HT-29 (cell line): ENCODE results near the gene TRIO. TPM values are rescaled to one million over a fixed set of nuclear protein-coding genes. Genes with fewer than 3 reads are reported as not detected.

Experiments used
- DNase-seq: peaks from one replicate; pipeline ENCODE4 v3.0.0-alpha.2; 2015; ENCODE audit warnings: low spot score
- total RNA-seq: library from RNA; depleted of rRNA; stranded (reverse); fragments of >200 nt; shearing (Covaris generic); gene quantifications from 2 replicates; pipeline ENCODE4 v1.2.3, GENCODE V29; 2014

TRIO gene
- total RNA-seq, 1 experiment from 2014 or later = 104 TPM

DNA sequence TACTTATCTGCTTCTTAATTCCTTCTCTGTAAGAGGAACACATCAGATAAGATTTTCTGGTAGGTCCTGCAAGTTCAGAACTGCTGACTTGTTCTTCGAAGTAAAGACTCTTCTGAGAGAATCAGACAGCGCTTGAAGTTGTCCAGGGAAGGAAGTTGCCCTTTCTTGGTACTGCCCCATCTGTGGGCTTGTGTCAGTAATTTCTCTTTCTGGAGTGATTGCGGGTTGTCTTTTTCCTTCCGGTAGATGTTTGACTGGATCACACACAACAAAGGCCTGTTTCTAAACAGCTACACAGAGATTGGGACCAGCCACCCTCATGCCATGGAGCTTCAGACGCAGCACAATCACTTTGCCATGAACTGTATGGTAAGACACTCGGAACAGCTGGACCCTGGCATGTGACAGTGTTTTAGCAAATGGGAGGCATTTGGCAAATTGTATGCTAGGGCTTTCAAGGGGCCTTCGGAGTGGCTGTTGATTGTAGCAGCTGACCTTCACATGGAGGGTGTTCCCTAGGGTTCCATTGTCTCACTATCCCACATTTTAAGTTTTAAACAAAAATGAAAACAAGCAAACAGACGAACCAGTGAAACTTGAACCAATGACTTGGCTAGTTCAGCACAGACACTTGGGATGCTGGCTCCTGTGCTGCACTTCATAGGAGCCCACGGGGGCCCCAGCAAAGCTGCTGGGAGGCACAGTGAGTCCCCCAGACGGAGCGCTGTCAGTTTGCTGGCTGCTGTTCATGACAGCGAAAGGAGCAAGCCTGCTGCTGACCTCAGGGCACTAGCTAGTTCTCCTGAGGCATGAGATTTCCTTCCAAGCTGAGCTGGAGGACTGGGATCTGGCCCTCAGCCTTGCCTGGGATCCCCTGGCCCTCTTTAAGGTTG lies 149.9 kb downstream of the TRIO start:
- DNase-seq = no peak

GRCh38 chr5:14295610-14296009 lies 152.5 kb downstream of the TRIO start:
- no peak for DNase-seq

GRCh38 chr5:14296533-14297331 lies 153.6 kb downstream of the TRIO start:
- DNase-seq = no peak

DNA sequence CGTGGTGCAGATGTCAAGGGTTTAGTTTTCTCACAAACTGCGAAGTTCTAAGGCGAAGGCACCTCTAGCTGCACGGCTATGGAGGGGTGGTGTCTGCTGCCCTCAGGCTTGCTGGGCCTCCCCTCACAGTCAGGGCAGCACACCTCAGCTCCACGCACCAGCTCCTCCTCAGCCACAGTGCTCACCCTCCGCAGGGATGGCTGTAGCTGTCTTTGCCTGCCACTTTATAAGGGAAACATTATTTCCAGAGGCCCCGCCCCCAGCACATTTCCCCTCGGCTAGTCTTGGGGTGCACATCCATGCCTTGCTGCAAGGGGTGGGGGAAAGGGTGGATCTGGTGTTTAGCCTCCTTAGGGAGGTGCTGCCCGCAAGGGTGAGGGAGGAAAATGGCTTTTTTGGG lies 154.6 kb downstream of the TRIO start:
- no peak for DNase-seq

DNA sequence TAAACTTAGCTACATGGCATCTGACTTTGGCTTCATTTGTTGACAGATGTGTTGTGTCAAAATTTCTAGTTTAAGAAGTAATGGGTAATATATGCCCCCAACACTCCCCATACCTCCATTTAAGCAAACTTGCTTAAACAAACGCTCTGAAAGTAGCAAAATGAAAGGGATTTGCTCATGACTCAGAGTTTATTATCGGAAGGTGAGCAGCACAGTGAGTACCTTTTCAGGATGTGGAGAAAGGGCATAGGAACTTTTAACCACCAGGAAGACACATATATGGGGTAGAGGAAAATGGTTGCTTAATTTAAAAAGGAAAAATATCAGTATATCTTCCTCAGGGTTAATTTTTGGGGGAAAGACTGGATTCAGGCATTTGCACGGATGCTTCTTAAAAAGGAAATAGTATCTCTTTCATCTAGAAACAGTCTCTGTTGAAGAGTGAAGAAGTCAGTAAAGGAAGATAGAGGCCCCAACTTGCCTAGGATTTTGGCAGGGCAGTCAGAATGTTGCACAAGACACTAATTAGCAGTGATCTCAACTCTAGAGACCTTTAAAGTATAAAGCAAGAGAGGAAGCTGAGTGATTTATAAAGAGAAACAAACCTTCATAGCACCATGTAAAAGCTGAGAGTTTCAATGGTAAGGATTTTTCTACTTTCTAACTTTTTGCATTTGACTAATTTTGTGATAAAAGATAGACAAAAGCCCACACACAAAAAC lies 155.1 kb downstream of the TRIO start:
- no peak for DNase-seq

DNA sequence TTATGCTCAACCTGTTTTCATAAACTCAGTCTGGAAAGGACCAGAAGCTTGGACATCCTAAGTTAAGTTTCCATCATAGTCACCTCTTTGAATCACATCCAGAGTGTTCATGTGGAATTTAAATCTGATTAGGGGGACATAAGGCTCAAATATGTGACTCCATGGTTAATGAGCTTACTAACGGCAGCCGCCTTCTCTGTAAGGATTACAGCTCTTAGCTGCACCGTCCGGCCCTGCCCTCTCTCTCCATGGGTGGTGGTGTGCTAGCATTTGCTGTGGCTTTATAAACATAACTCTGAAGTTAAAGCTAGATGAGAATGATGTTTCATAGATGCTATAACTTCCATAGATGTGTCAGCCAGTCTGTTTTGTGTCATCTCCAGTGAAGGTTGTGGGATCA lies 156.5 kb downstream of the TRIO start:
- no peak for DNase-seq

GRCh38 chr5:14301186-14301585 lies 158.0 kb downstream of the TRIO start:
- DNase-seq = no peak

DNA sequence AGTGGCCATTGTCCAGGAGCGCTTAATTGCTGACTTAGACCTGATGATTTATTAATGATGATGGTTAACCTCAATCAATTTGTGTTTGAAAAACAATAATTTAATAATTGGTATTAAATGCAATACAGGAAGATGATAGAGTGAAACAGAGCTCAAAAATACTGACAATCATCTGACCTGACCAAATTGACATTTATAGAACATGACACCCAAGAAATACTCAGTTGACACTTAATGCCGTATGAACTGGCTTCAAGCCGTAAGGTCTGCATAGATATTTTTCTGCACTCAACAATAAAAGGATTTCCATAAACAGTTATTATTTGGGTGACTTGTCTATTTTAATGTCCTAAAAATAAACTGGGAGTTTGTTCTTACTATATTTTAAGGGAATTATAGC lies 159.2 kb downstream of the TRIO start:
- no peak for DNase-seq

DNA sequence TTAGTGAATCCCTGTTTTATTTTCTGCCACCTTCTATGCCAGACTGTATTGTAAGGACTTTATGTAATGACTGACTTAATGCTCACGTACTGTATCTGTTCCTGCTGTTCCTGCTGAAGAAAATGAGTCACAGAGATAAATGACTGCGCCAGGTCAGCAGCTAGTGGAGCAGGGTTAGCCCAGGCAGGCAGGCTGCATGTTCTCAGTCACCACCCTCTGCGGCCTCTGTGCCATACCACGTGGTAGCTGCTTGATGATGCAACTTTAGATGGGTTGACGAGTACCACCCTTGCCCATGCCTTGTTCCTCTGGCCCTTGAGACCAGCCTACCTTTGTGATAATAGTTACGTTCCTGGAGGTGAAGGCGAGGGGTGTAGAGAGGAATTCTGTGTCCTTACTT lies 161.9 kb downstream of the TRIO start:
- peak; percentile 75 for DNase-seq

DNA sequence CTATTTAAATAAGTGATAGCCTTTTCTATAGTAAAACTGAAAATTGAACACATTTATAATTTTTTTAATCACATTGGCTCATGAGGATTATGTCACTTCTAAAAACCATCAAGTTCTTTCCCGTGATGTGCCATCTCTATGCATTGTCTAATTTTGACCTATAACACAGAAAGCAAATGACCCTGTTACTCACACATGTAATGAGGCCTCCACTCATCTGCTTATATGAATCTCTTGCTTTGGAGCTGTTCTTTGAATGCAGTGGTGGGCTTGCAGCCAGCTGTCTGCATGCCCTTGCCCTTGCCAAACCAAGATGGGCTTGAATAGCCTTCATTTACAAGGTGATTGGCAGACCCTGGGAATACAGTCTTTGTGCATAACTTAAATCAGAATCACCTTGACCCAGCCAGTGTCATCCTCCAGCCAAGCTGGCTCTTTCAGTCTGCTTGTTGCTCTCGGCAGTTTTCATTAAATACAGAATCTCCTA lies 163.2 kb downstream of the TRIO start:
- no peak for DNase-seq

- no peak for DNase-seq
Measured at GRCh38 chr5:14308384-14309154, 165.4 kb downstream of the TRIO start.

- no peak for DNase-seq
Measured at GRCh38 chr5:14309199-14309598, 166.1 kb downstream of the TRIO start.

DNA sequence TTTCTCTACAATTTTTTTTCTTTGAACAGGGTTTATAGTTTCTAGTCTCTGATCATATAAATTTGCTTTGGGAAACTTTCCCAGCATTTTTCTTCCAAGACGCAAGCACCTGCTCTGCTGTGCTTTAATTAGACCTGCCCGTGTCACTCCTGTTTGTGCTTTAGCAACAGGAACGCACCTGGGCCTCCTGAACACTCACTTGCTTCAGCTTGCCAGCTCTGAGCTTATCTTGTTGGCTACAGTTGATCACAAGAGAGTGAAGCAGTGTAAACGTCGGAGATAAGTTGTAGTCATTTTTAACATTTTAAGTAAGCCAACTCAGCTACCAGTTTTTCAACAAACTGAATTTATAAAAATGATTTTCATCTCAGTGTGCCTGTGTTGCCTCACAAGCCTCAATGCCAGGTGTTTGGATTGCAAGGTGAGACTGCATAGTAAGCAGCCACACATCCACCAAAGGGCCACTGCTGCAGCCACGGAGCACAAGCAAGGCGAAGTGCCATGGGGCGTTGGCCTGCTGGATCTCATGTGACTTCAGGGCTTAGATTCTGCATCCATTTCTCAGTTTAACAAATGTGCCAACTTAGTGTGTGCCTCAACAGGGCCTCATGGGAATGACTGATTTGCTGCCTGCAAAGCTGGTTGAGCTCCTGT lies 166.9 kb downstream of the TRIO start:
- no peak for DNase-seq

GRCh38 chr5:14310901-14311300 lies 167.8 kb downstream of the TRIO start:
- DNase-seq = no peak

- DNase-seq = no peak
Measured at GRCh38 chr5:14313986-14314690, 171.0 kb downstream of the TRIO start.

GRCh38 chr5:14316471-14316870 lies 173.3 kb downstream of the TRIO start:
- no peak for DNase-seq

- no peak for DNase-seq
Measured at GRCh38 chr5:14319102-14319501, 176.0 kb downstream of the TRIO start.

DNA sequence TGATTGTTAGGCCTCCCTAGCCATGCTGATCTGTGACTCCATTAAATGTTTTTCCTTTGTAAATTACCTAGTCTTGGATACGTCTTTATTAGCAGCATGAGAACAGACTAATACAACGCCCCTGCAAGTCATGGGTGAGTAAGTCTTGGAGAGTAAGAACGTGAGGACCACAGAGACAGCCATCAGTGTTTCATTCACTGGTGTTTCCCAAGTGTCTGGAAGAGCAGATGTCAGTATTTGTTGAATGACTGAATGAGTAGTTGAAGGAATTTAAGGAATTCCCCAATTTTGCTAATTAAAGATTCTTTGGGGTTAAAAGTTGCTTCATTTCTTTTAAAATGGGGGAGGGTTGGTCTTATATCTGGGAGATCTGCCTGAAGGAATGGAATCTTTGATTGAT lies 178.8 kb downstream of the TRIO start:
- no peak for DNase-seq

DNA sequence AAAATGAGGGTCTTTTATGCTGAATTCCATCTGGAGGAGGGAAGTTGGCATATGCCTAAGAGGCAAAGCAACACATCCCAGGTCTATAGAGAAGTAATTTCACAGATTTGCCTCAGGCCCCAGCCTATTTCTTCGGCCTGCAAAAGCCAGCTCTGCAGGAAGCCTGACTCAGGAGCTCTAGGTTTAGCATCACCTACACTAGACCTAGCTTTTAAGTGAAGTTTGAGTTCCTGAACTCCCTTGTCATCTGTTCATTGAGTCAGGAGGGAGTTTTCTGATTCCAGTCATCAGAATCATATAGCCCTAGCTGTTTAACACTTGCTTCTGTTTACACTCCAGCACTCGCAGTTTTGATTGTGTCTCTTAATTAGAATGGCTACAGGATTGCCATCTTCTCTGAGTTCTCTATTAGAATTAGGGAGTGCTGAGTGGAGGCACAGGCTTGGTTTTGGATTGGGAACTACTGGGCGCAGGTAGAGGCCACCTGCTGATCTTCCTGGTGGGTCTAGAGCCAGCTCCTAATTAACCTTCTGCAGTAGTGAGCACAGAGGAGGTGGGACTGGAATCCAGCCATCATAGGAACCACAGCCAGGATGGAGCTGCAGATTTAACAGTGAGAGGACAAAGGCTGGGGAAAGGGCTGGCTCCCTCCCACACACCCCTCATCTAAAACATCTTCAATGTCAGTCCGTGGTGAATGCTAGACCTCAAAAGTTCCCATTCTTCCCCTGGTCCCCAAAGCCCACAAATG lies 179.5 kb downstream of the TRIO start:
- no peak for DNase-seq
